ENCODE data around the gene TGM4. TPM values are rescaled to one million over a fixed set of nuclear protein-coding genes. Genes with fewer than 3 reads are reported as not detected.

Gene TGM4
- total and polyA plus RNA-seq, 3 donors from 2014 or later: 0.68 to 1.4 (median 1.1) TPM

GRCh38 chr3:44877333-44877732 is 2.9 kb downstream of the TGM4 start:
- Histone ChIP-seq H3K27me3 (no peaks in the 10 kb centered on the region), H3K9me3 (no peaks in the 10 kb centered on the region), H3K4me1 (no peaks in the 10 kb centered on the region), H3K27ac (no peak overlapping the region), H3K36me3 (ENCODE audit: low read depth, missing control alignments) (no peaks in the 10 kb centered on the region), H3K4me3 (no peak overlapping the region)
- DNase-seq: no peak
- whole genome bisulfite sequencing, 2 donors: 86 to 89% methylated on average over 3 of the region's 3 CpGs
- no peak for TF ChIP-seq CTCF (IDR thresholded peaks at IDR 0.05)
- intact Hi-C loops (cut with DNase I; ENCODE audit: low total_unique reads): no loop called here

DNA sequence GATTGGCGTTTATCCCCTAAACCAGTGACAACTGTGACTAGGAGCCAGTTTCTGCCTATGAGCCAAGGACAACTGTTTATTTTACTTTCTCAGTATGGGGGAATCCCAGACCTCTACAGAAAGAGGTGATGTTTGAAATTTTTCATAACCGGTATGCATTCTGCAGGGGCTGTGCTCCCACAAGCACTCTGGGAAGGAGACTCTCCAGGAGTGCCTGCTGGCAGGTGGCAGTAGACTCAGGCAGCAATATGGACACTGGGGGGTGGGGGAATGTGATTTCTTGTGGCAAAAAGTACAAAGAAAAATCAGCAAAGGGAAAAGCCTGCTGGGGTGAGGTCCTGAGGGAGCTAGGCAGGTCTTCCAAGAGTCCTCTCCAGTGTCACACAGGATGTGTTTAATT is 5.9 kb downstream of the TGM4 start:
- no peak for DNase-seq
- WGBS, 2 donors: 74 to 77% methylated on average over 2 of the region's 2 CpGs
- intact Hi-C loops (cut with DNase I; ENCODE audit: low total_unique reads): no loop called here
- no peak for TF ChIP-seq POLR2A (IDR thresholded peaks at IDR 0.05)
- TF ChIP-seq CTCF (IDR thresholded peaks at IDR 0.05): no peak
- H3K27ac ChIP-seq: no peak overlapping the region
- no peaks in the 10 kb centered on the region for H3K27me3 ChIP-seq
- no peaks in the 10 kb centered on the region for H3K36me3 ChIP-seq (ENCODE audit: low read depth, missing control alignments)
- H3K4me1 ChIP-seq: no peaks in the 10 kb centered on the region
- no peak overlapping the region for H3K4me3 ChIP-seq
- no peaks in the 10 kb centered on the region for H3K9me3 ChIP-seq

- intact Hi-C loops (cut with DNase I; ENCODE audit: low total_unique reads): no loop called here
- DNase-seq: no peak
- 89 to 92% methylated on average over 5 of the region's 5 CpGs for WGBS, 2 donors
- Histone ChIP-seq H3K27me3 (no peaks in the 10 kb centered on the region), H3K36me3 (ENCODE audit: low read depth, missing control alignments) (no peaks in the 10 kb centered on the region), H3K4me1 (no peaks in the 10 kb centered on the region), H3K4me3 (no peak overlapping the region), H3K9me3 (no peaks in the 10 kb centered on the region), H3K27ac (no peak overlapping the region)
- no peak for TF ChIP-seq CTCF (IDR thresholded peaks at IDR 0.05)
- no peak for TF ChIP-seq POLR2A (IDR thresholded peaks at IDR 0.05)
Measured at GRCh38 chr3:44883213-44883955, 9.0 kb downstream of the TGM4 start.

GRCh38 chr3:44883999-44884431 is 9.6 kb downstream of the TGM4 start:
- TF ChIP-seq CTCF (IDR thresholded peaks at IDR 0.05): no peak
- no peak for TF ChIP-seq POLR2A (IDR thresholded peaks at IDR 0.05)
- intact Hi-C loops (cut with DNase I; ENCODE audit: low total_unique reads): no loop called here
- Histone ChIP-seq H3K4me3 (no peak overlapping the region), H3K36me3 (ENCODE audit: low read depth, missing control alignments) (no peaks in the 10 kb centered on the region), H3K27ac (no peak overlapping the region), H3K27me3 (no peaks in the 10 kb centered on the region), H3K4me1 (no peaks in the 10 kb centered on the region), H3K9me3 (no peaks in the 10 kb centered on the region)
- WGBS, 2 donors: 41 to 50% methylated on average over 4 of the region's 4 CpGs
- no peak for DNase-seq

DNA sequence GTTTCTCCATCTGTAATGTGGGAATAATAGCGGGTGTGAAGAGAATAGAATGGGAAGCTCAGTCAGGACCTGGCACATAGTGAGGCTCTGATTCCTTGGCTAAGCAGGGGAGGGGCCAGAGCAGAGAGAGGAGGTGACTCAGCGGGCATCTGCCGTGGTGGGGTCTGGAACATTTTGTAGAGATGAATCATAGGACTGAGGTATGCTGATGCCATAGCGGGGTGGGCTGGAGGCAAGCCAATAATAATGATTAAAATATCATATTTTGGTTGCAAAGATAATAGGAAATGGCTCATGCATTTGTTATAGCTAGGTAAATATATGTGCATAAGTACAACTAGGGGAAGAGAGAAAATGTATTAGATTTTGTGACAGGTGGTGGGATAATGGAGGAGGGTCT is 11.2 kb downstream of the TGM4 start:
- Histone ChIP-seq H3K36me3 (ENCODE audit: low read depth, missing control alignments) (no peaks in the 10 kb centered on the region), H3K9me3 (no peaks in the 10 kb centered on the region), H3K4me1 (no peaks in the 10 kb centered on the region), H3K27me3 (no peaks in the 10 kb centered on the region), H3K27ac (no peak overlapping the region), H3K4me3 (no peak overlapping the region)
- DNase-seq: no peak
- intact Hi-C loops (cut with DNase I; ENCODE audit: low total_unique reads): no loop called here
- TF ChIP-seq POLR2A (IDR thresholded peaks at IDR 0.05) (no peak), CTCF (IDR thresholded peaks at IDR 0.05) (no peak)
- WGBS, 2 donors: 71 to 77% methylated on average over 4 of the region's 4 CpGs

All from testis (tissue), 3 donors.